Omental fat pad (tissue), 4 donors: ENCODE results near the gene FOXRED2. TPM values are rescaled to one million over a fixed set of nuclear protein-coding genes. Genes with fewer than 3 reads are reported as not detected.
"Not testable (repeated sequence)": the region's sequence is repeated elsewhere in the genome, so short reads cannot be mapped to it uniquely, and the experiment has no call there.

Experiments
- ATAC-seq: fragments of 150-250 bp; one replicate; pipeline ENCODE4 v1.9.1; 2016; ENCODE audit warnings: mild to moderate bottlenecking, moderate library complexity; ENCODE audit not compliant: low FRiP score
- DNase-seq: peaks from one replicate; pipeline ENCODE4 v3.0.0-alpha.2; 2019; ENCODE audit warnings: low spot score
- CTCF ChIP-seq, 3 donors: fragments of 450-650 bp; IDR thresholded peaks; one replicate each; pipeline ENCODE4 v1.5.1; 2016 to 2017; ENCODE audit warnings: antibody characterized with exemption in 3 of 3, mild to moderate bottlenecking in 3 of 3, moderate library complexity in 2 of 3
- total RNA-seq, 4 donors: library from RNA; depleted of rRNA; stranded (reverse); fragments of >200 nt; gene quantifications; one replicate each; pipeline ENCODE4 v1.1.0, GENCODE V29; 2016

Gene FOXRED2
- total RNA-seq, 4 donors from 2014 or later = 4.0 to 11.7 (median 5.1) TPM

DNA sequence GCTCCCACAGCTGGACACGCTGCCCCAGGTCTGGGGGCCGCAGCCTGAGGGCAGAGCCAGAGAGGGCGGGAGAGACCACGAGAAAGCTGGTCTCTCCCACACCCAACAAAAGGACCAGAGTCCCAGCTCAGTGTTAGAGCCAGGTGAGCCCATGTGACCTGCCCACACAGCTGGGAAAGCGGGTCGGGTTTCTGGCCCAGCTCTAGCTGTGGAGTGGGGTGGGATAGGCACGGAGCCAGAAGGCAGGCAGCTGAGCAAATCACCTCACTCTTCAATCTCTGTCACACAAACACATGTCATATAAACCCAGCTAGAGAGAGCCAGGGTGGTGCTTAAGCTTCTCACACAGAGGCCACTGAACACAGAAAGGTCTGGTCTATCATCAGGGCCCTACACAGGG is 29.9 kb upstream of the FOXRED2 start:
- DNase-seq (no peak), ATAC-seq (no peak)
- TF ChIP-seq CTCF (IDR thresholded peaks at IDR 0.05) = no peak

DNA sequence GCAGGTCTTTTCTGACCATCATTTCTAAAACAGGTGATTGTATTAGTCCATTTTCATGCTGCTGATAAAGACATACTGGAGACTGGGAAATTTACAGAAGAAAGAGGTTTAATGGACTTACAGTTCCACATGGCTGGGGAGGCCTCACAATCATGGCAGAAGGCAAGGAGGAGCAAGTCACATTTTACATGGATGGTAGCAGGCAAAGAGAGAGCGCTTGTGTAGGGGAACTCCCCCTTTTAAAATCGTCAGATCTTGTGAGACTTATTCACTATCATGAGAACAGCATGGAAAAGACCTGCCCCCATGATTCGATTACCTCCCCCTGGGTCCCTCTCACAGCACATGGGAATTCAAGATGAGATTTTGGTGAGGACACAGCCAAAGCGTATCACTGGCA is 26.5 kb upstream of the FOXRED2 start:
- DNase-seq, ATAC-seq: not testable (repeated sequence)

- no peak for DNase-seq
- no peak for ATAC-seq
- TF ChIP-seq CTCF (IDR thresholded peaks at IDR 0.05) = no peak
Observed at GRCh38 chr22:36532466-36532865, 25.6 kb upstream of the FOXRED2 start.

DNA sequence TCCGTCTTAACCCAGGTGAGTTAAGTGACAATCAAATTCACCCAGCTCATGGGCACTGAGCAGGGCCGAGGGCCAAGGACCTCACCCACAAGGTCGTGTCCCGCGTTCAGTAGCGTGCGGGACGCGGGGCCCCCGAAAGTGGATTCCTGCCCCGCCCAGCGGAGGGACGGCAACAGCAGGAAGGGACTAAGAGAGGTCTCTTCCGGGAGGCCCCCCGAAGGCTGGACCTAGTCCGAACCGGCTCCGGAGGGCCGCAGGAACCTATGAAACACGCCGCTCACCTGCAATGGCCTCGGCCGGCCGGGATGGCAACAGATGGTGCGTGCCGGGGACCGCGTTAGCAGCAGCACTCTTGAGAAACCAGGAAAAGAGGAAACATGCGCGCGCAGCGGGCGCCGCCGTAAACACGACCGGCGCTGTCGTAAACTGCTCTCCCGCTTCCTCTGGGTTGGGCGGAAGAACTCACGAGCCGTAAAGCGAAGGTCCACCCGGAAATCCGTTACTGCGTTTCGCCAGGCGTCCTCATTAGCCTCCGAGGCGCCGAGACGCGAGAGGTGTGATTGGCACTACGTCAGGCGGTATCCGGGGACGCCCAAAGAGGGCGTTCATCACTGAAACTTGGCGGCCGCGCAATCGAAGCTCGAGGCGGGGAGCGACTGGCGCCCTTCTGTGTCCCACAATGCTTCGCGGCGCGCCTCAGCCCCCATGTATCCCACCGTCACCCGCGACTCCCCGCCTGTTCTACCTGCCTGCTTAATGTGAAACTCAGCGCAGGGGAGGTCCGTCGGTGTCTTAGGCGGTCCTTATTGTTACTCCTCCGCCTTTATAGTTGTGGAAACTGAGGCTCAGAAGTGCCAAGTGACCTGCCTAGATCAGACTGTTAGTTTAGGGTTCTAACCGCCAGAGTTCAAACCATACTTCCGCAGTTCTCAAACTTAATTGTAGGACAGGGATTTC is 22.2 kb upstream of the FOXRED2 start, which contains the start of gene EIF3D:
Gene EIF3D (minus strand): TSS at position 372 of the 957 bp plus-strand sequence. CDS start 3,045 bp downstream, outside the sequence.
- peak; percentile 93 for DNase-seq
- no peak for TF ChIP-seq CTCF (IDR thresholded peaks at IDR 0.05)
- ATAC-seq = peak; percentile 98

GRCh38 chr22:36528341-36528740 is 21.5 kb upstream of the FOXRED2 start:
- no peak for TF ChIP-seq CTCF (IDR thresholded peaks at IDR 0.05)
- DNase-seq (no peak), ATAC-seq (peak; percentile 21)

GRCh38 chr22:36522662-36523061 is 15.8 kb upstream of the FOXRED2 start:
- TF ChIP-seq CTCF (IDR thresholded peaks at IDR 0.05) = no peak
- ATAC-seq = no peak
- DNase-seq = no peak

DNA sequence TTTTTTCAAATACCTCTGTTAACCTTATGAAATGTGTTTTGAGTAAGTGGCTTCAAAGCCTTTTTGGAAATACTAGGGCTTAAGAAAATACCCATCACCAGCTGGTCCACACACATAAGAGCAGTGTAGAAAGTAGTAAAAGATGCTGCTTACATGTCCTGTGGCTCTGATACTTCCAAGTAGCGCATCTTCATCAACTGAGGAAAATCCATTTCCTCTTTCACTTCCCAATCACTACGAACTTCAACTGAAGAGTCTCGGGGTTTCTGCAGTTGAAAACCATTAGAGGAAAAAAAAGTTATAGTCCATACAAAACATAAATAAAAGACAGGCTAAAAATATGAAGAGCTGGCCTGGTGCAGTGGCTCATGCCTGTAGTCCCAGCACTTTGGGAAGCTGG is 13.6 kb upstream of the FOXRED2 start:
- ATAC-seq = no peak
- DNase-seq = no peak
- no peak for TF ChIP-seq CTCF (IDR thresholded peaks at IDR 0.05)

GRCh38 chr22:36519906-36520305 is 13.1 kb upstream of the FOXRED2 start:
- not testable (repeated sequence) for DNase-seq, ATAC-seq
